HTR-8/SVneo (cell line): ENCODE data around the gene LIMK2.
"Not testable (repeated sequence)": the region's sequence is repeated elsewhere in the genome, so short reads cannot be mapped to it uniquely, and the experiment has no call there.

ENCODE experiments used
- DNase-seq: peaks from one replicate; pipeline ENCODE4 v3.0.0; 2011; ENCODE audit warnings: low spot score, mixed read lengths; ENCODE audit not compliant: insufficient read length
- FAIRE-seq: peaks from 2 replicates; lab custom pipeline; 2011; peaks lifted over from hg19 to GRCh38; lab: Jason Lieb, UNC

The LIMK2 gene

DNA sequence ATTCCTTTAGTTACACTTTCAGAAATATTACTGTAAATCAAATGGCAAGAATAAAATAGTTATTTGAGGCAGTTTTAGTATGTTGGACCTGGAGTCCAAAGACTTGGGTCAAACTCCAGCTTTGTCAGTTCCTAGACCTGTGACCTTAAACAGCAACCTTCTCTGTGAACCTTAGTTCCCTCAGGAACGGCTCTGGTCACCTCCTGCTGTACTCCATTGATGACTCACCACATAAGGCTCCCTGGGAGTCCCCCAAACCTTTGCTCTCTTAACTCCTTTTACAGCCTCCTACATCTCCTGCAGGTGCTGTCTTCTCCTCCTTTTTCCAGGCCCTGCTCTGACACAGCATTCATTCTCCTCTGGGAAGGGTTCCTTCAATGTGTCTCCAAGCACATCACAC, 29.1 kb downstream of the LIMK2 start:
- FAIRE-seq = no peak
- DNase-seq = no peak

DNA sequence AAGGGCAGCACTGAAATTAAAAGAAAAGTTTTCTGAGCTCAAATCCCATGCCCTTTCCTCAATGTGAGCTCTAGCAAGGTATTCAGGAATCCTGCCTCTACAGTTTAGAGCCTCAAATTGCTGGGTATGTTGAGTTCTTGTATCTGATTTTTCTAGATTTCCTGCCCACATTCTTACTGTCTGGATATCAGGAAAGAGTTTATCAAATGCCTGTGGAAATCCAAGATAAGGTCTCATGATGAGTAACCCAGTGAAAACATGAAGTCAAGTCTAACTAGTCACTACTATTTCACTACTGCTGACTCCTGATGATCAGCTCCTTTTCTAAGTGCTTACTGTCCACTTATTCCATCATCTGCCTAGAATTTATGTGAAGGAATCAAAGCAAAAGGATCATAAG, 29.8 kb downstream of the LIMK2 start:
- no peak for DNase-seq
- no peak for FAIRE-seq

DNA sequence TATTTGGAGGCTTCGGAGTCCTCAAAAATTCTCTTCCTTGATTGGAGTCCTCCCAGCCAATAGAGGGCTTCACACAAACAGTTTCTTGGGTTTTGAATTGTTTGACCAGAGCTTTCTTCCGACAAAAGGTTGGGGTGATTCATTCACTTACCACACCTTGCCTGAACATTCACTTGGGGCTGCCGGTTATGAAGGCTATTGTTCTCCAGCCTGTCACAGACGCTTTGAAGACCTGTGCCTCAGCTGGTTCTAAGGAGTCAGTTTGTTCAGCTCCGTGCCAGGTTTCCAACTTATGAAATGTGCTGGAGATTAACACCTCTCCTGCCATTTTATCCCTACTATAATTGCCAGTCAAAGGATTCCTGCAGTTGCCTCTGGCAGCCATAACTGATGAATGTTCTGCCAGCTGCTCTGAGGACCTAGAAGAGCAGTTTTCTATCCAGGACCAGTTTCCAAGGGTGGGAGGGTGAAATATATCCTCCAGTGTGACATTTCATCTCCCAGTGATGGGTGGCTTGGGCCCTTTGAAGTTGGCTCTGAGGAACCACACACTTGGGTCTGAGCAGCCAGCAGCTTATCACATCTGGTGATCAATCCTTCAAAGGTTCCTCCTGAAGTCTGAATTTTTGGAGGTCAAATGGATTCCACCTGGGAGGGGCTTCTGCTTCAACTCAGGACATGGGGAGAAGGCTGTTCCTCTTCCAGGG, 31.4 kb downstream of the LIMK2 start:
- DNase-seq = no peak
- FAIRE-seq = no peak

DNA sequence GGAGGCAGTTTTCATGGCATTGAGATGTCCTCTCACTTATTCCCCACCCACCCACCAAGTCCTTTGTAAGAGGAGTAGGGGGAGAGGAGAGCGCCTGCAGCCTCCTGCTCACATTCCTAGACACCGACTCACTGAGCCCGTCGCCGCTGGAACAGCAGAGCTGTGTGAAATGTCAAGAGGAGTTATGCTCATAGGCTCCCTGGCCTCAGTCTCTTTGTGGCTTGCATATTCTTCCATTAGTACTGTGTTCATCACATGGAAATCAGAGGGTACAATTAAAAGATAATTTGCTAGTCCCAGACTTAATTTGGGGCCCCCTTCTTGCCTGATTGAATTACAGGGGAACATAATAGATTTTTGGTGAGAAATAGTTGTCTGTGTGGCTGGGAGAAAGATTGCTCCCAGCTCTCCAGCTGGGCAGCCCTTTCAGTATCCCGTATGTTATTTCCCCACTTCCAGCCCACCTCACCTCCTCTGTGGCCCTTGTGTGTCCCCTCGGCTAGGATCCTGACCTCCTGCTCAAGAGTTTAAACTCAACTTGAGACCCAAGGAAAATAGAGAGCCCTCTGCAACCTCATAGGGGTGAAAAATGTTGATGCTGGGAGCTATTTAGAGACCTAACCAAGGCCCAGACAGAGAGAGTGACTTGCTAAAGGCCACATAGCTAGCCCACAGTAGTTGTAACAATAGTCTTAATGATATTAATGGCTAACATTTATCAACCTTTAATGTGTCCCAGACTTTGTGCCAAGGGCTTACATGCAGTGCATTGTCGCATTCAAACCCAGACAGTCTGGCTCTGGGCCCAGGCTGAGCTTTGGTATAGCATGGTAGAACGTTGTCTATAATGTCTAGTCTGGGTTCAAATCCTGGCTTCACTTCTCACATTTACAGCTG, 32.2 kb downstream of the LIMK2 start:
- FAIRE-seq (no peak), DNase-seq (peak; percentile 69)

DNA sequence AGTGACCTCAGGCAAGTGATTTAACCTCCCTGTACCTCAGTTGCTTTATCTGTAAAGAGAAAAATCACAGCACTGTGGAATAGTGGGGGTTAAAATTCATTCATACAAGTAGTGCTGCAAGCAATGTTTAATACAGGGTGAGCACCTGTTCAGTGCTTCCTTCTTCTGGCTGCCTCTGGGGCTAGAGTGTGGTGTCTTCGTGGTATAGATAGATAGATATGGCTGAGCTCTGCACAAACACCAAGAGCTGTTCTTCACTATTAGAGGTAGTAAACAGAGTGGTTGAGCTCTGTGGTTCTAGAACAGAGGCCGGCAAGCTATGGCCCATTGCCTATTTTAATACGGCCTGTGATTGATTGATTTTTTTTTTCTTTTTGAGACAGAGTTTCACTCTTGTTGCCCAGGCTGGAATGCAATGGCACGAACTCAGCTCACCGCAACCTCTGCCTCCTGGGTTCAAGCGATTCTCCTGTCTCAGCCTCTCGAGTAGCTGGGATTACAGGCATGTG, 32.9 kb downstream of the LIMK2 start:
- FAIRE-seq = no peak

DNA sequence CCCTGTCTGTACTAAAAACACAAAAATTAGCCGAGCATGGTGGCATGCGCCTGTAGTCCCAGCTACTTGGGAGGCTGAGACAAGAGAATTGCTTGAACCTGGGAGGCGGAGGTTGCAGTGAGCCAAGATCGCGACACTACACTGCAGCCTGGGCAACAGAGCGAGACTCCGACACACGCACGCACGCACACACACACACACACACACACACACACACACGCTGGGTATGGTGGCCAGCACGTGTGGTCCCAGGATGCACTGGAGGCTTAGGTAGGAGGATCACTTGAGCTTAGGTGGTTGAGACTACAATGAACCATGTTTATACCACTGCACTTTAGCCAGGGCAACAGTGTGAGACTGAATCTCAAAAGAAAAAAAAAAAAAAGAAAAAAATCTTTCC, 33.9 kb downstream of the LIMK2 start:
- DNase-seq, FAIRE-seq: not testable (repeated sequence)

More for the DNA sequence above, 32.9 kb downstream of the LIMK2 start:
- no peak for DNase-seq

DNA sequence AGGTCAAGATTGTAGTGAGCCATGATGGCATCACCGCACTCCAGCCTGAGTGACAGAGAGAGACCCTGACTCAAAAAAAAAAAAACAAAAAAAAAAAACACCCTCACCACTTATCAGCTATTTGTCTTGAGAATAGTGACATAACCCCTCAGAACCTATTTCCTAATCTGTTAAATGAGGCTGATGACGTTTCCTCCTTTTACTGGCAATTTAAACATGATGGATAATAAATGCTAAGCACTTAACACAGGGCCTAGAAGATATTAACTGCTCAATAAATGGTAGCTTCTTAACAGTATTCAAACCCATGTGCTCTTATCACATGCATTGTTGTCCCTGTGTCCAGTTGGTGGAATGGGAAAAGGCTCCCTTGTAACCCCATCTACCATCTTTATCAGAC, 34.6 kb downstream of the LIMK2 start:
- FAIRE-seq (no peak), DNase-seq (no peak)

DNA sequence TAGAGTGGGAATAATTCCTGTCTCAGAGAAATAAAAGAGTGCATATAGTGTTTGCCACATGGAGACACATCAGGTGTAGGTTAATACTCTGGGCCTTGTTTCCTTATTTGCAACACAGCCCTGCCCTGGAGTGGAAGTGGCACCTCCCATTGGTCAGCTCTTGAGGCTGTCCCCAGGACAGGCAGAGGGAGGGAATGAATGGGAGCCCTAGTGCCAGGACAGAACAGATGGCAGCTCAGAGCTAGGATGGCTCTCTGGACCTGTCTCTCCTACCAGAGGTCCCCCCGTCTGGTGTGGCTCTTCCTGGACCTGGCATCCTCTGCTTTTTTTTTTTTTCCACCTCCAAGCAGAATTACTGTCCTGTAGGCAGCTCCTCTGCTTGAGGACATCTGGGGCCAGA, 35.6 kb downstream of the LIMK2 start:
- FAIRE-seq = no peak

DNA sequence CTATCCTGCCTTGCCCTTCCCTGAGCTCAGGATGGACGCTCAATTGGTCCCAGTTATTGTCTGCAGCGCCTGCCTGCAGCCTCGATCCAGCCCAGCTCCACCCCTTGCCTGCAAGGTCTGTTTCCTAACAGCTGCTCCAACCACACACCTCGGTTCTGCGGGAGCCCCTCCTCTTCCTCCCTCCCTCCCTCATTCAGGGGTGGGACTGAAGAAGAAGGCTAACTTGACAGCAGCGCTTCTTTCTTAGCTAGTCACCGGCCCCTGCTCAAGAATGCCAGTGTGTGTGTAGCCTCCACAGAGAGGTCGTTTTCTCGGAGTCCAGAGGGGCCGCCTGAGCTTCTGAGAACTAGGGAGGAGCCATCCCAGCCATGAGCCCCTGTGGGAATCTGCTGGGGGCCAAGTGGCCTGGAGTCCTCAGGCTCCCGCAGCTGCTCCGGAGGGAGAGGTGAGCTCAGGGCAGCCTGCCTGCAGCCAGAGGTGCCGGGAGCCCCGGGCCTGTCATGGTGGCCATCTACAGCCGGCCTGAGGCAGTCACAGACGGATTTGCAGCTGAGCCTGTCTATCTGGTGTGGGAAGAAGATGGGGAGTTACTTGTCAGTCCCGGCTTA, 36.1 kb downstream of the LIMK2 start:
- DNase-seq (peak; percentile 67), FAIRE-seq (peak; percentile 42)

More for the DNA sequence above, 35.6 kb downstream of the LIMK2 start:
- no peak for DNase-seq

DNA sequence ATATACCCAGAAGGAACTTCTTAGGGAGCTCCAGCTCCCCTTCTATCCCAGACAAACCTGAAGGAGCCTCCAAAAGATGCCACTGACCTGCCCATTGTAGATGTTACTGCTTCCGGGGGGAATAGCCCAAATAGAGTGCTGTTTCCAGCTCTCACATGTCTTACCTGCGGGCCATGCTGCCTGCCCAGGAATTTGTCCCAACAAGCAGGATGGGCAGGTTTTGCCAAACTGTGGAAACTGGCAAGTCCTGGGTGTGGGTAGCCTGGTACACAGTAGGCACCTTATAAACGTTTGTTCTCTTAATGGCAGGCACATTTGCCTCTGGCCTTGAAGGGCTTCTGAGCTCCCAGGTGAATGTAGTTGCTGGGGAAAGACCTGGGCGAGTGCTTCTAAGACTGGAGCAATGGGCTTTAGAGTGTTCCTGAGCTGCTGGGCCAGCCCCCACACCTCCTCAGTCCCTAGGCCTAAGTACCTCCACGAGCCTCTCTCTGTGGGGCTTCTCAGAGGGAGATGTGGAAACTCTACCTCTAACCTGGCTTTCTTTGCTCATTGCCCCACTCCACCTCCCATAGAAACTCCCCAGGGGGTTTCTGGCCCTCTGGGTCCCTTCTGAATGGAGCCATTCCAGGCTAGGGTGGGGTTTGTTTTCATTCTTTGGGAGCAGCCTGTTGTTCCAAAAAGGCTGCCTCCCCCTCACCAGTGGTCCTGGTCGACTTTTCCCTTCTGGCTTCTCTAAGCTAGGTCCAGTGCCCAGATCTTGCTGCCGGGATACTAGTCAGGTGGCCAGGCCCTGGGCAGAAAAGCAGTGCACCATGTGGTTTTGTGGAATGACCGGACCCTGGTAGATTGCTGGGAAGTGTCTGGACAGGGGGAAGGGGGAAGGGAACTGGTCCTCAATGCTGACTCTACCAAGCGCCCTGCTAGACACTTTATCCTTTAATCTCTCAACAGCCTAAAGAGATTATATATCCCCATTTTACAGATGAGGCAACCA, 37.2 kb downstream of the LIMK2 start:
- DNase-seq (no peak), FAIRE-seq (no peak)

DNA sequence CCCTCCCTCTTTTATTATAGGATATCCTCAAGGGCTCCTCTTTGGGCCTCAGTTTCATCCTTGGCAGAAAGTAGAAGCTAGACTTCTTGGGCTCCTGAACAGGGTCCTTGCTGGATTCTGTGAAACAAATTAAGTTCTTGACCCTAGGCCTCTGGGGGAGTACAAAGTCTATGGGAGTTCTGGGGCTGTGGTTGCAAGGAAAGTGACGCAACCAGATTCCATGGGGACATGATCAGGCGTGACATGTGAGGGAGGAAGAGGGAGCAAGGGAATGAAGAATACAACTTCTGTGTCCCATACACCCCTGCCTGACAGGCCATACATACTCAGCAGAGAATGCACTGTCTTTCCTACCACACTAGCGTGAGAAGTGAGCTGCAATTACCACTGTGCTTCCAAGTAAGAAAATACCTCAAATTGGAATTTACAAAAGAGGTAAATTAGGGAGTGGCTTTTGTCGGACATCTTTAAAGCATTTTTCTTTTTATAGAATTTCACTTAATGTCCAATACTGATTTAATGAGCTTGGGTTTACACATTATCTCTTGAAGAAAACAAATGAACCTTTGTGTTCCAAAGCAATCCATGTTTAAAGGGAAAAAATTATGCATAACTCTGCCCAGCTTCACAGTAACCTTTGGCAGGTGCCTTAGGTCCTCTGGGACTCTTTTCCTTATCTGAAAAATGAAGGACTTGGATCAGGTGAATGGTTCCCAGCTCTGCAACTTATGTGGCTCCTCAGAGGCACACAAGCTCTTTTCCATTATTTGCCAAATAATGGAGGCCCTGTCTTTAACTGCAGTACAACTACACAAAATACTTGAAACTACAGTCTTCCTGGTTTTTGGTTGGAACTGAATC, 38.9 kb downstream of the LIMK2 start:
- FAIRE-seq (no peak), DNase-seq (no peak)

DNA sequence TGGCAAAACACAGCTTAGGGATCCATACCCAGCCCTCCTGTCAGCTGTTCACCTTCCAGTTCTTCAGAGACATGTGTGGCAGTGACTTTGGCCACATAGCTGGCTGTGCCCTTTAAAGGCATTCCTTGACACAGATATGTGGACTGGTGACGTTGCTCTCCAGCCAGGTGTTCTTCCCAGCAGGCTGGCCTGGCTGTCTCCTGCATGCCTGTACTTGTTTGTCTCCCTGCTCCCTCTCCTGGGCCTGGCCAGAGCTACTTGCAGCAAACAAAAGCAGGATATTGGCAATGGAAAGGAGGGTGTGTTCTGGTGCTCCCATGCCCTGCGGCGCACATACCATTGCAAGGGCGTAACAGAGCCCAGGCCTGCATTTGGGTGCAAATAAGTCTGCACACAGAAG, 41.9 kb downstream of the LIMK2 start:
- DNase-seq = no peak
- no peak for FAIRE-seq

DNA sequence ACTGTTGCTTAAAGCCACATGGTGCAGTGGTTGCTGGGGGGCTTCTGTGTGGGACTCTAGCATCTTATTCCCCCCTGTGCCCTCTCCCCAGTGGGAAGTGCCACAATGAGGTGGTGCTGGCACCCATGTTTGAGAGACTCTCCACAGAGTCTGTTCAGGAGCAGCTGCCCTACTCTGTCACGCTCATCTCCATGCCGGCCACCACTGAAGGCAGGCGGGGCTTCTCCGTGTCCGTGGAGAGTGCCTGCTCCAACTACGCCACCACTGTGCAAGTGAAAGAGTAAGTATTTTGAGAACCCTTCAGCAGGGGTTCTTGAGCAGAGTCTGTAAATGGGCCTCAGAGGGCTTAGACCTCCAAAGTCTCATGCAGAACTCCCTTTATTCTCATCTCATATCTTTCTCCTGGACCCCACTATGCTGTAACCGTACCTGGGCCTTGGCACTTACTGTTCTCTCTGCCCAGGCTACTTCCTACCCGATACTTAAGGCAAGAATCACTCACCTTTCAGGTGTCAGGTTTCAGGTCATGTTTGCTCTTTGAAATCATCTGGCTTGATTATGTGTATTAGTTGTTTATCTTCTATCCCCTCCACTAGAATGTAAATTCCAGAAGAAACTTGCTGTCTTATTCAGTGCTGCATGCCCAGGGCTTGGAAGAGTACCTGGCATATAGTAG, 47.8 kb downstream of the LIMK2 start:
- DNase-seq (no peak), FAIRE-seq (no peak)

DNA sequence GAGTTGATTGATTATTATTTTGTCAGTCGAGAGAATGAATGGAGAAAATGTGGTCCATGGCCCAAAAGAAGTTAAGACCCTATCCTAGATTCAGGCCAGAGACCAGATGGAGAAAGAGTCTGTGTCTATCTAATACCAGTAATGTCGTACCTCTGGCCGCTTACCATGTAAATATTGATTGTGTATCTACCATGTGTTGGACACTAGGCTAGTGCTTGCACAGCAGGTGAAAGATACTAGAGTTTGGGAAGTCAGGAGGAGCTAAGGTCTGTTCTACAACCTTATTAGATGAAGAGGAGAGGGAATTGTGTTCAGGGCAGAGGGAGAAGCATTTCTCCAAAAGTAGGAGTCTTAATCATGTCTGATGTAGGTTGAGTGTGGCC, 48.4 kb downstream of the LIMK2 start:
- FAIRE-seq (no peak), DNase-seq (no peak)

DNA sequence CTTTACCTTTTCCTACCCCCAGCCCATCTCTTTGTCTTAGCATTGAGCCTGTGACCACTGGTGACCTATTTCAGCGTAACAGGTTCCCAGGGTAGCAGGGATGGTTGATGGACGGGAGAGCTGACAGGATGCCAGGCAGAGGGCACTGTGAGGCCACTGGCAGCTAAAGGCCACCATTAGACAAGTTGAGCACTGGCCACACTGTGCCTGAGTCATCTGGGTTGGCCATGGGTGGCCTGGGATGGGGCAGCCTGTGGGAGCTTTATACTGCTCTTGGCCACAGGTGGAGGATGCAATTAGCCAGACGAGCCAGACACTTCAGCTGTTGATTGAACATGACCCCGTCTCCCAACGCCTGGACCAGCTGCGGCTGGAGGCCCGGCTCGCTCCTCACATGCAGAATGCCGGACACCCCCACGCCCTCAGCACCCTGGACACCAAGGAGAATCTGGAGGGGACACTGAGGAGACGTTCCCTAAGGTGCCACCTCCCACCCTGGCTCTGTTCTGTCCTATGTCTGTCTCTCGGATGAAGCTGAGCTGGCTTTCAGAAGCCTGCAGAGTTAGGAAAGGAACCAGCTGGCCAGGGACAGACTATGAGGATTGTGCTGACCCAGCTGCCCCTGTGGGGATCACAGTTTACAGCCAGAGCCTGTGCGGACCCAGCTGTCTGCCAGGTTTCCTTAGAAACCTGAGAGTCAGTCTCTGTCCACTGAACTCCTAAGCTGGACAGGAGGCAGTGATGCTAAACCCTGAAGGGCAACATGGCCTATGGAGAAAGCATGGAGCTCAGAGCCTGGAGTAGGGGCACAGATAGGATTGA, 50.4 kb downstream of the LIMK2 start:
- DNase-seq = no peak
- no peak for FAIRE-seq

DNA sequence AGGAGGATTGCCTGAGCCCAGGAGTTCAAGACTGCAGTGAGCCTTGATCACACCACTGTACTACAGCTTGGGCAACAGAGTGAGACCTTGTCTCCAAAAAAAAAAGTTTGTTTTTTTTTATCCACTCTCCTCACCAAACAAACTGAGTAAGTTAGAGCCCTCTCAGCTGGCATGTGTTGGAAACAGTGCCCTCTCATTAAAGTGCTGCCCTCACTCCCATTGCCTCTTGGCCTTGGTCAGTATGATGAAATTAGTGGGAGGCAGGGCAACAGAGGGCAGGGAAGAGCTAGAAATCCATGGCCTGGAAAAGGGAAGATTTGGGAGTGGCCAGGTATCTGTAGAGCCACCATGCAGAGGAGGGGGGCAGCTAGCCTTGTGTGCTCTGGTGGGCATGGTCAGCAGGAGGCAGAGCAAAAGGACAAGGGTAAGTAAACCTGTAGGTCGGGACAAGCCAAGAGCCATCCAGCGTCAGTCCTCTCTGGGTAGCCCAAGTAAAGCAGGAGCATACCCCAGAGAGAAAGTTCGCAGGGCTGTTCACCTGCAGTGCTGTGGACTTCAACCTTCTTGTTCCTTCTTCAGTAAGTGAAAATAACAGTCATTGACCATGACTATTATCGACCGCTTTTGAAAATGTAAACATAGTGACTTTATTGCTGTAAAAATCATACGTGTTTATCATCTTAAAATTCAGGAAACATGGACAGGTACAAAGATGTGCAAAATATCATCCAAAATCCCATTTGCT, 52.0 kb downstream of the LIMK2 start:
- DNase-seq = no peak
- FAIRE-seq = no peak

DNA sequence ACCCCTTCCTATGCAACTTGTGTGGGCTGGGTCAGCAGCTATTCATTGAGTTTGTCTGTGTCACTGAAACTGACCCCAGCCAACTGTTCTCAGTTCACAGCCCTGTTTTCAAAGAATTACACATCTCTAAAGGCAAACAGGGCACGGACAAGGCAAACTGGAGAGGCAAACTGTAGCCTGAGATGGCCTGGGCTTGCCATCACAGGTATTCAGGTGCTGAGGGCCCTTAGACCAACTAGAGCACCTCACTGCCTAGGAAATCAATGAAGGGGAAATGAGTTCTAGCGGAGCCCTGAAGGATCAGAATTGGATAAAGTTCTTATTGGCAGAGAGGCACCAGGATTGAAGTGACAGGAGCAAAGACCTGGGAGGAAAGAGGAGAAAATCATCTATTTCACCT, 56.2 kb downstream of the LIMK2 start:
- no peak for FAIRE-seq
- DNase-seq = no peak
